ENCODE results near the gene ID4.

DNA sequence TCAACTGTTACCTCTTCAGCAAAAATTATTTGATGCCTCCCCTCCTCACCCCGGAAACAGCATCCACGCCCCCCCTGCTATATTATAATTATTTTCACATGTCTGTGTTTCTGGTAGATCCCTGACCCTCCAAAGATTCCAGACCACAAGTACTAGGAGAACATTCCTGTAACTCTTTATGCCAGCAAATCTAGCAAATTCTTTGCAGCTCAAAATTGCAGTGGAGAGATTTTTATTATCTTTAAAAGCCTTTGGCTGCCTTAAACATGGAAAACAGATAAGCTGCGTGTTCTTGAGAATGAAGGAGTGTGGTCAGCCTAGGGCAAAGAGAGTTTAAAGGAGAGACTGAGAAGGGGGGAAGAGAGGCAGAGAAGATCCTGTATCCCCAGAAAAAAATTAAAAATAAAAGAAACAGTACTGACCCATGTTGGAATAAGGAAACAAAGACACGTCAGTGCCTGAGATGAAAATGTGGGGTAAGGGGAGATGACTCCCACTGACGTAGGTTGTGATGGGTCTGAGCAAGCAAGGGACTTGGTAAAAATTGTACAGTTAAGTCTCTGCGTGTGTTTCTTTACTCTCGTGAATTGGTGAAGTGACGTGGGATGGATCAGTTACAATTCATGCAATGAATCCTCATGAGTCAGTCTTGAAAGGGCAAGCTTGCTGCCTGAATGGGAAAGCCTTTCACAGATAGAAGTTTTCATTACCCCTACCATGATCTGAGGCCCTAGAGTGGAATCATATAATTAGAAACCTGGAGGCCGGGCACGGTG lies 8.3 kb downstream of the ID4 start:
- TF ChIP-seq YY1 (IDR thresholded peaks at IDR 0.05; ENCODE audit: low read depth) (no peak), NFIC (IDR thresholded peaks at IDR 0.05) (no peak), TAF1 (IDR thresholded peaks at IDR 0.05; ENCODE audit: low read depth) (no peak), EP300 (IDR thresholded peaks at IDR 0.05; ENCODE audit: borderline replicate concordance) (no peak), FOXM1 (IDR thresholded peaks at IDR 0.05; ENCODE audit: borderline replicate concordance, low read depth) (no peak), CREB1 (IDR thresholded peaks at IDR 0.05; ENCODE audit: low read depth) (no peak), EGR1 (IDR thresholded peaks at IDR 0.05) (no peak), ZBTB7A (IDR thresholded peaks at IDR 0.05; ENCODE audit: low read depth) (no peak), RAD21 (IDR thresholded peaks at IDR 0.05; ENCODE audit: low read depth) (no peak), REST (IDR thresholded peaks at IDR 0.05; ENCODE audit: low read depth) (no peak), TCF12 (IDR thresholded peaks at IDR 0.05; ENCODE audit: low read depth) (no peak), USF1 (IDR thresholded peaks at IDR 0.05) (no peak), MAX (IDR thresholded peaks at IDR 0.05) (no peak)

All from Ishikawa (cell line).